Stimulated activated naive CD8-positive, alpha-beta T cell treated with anti-CD3 and anti-CD28 coated beads, Interleukin-15, amount 100 ng/mL, for 72 hours (primary cell): ENCODE data around the gene CLDND1.

Experiments used
- ATAC-seq: fragments of 150-1000 bp; cut with Tn5 transposase; 2 replicates; pipeline ENCODE4 v1.10.0; 2021; ENCODE audit warnings: mild to moderate bottlenecking, moderate library complexity
- DNase-seq, 2 donors: peaks; one replicate each; pipeline ENCODE4 v3.0.0; 2021 to 2022
- H3K27ac Mint-ChIP-seq, 2 donors: one replicate each; pipeline ENCODE4 v1.8.0; 2022; ENCODE audit warnings: mild to moderate bottlenecking in 2 of 2, mixed read lengths in 2 of 2, moderate library complexity in 2 of 2
- H3K27me3 Mint-ChIP-seq: one replicate; pipeline ENCODE4 v1.8.0; 2022; ENCODE audit warnings: mixed read lengths
- H3K4me1 Mint-ChIP-seq: one replicate; pipeline ENCODE4 v1.8.0; 2022; ENCODE audit warnings: mild to moderate bottlenecking, mixed read lengths
- H3K4me3 Mint-ChIP-seq, 2 donors: one replicate each; pipeline ENCODE4 v1.8.0; 2022; ENCODE audit warnings: mild to moderate bottlenecking in 2 of 2, mixed read lengths in 2 of 2, moderate library complexity in 1 of 2
- H3K9me3 Mint-ChIP-seq, 2 donors: one replicate each; pipeline ENCODE4 v1.8.0; 2022; ENCODE audit warnings: mixed read lengths in 2 of 2

The CLDND1 gene

DNA sequence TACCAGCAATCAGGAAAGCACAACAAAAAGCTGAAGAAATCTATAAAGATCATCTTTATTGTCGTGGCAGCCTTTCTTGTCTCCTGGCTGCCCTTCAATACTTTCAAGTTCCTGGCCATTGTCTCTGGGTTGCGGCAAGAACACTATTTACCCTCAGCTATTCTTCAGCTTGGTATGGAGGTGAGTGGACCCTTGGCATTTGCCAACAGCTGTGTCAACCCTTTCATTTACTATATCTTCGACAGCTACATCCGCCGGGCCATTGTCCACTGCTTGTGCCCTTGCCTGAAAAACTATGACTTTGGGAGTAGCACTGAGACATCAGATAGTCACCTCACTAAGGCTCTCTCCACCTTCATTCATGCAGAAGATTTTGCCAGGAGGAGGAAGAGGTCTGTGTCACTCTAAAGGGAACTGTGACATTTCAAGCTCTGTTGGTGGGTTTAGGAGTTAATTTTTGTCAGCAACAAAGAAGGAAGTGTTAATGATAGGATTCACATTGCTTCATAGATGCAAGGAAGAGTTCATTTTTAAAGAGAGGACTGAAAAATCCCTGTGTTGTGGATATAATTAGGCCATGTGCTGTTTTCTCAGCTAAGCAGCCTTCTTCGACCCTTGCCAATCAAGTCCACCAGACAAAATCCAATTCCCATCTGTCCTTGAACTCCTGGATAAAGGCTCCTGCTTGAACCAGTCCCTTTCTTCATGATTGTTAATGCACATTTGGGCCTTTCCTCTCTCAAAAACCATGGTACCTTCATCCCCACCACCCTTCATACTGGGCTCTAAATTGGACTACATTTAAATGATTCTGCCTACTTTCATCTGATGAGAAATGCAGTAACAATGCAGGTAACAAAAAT is 10.2 kb upstream of the CLDND1 start:
- Mint-ChIP-seq H3K27me3 (no peaks in the 10 kb centered on the region), H3K4me1 (peaks cover 55% of the 10 kb centered on the region), H3K9me3 (no peaks in the 10 kb centered on the region), H3K4me3 (peak overlapping the region; percentile 27 to 53), H3K27ac (peak overlapping the region in 1 of 2 donors; percentile 30)
- DNase-seq = no peak
- ATAC-seq = no peak

DNA sequence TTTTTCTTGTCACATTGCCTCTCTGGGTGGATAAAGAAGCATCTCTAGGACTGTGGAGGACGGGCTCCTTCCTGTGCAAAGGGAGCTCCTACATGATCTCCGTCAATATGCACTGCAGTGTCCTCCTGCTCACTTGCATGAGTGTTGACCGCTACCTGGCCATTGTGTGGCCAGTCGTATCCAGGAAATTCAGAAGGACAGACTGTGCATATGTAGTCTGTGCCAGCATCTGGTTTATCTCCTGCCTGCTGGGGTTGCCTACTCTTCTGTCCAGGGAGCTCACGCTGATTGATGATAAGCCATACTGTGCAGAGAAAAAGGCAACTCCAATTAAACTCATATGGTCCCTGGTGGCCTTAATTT is 9.6 kb upstream of the CLDND1 start:
- H3K27ac Mint-ChIP-seq = peak overlapping the region in 1 of 2 donors; percentile 30
- H3K4me1 Mint-ChIP-seq = peaks cover 54% of the 10 kb centered on the region
- DNase-seq = no peak
- peak overlapping the region in 1 of 2 donors; percentile 53 for H3K4me3 Mint-ChIP-seq
- no peak for ATAC-seq
- H3K9me3 Mint-ChIP-seq = no peaks in the 10 kb centered on the region
- no peaks in the 10 kb centered on the region for H3K27me3 Mint-ChIP-seq

DNA sequence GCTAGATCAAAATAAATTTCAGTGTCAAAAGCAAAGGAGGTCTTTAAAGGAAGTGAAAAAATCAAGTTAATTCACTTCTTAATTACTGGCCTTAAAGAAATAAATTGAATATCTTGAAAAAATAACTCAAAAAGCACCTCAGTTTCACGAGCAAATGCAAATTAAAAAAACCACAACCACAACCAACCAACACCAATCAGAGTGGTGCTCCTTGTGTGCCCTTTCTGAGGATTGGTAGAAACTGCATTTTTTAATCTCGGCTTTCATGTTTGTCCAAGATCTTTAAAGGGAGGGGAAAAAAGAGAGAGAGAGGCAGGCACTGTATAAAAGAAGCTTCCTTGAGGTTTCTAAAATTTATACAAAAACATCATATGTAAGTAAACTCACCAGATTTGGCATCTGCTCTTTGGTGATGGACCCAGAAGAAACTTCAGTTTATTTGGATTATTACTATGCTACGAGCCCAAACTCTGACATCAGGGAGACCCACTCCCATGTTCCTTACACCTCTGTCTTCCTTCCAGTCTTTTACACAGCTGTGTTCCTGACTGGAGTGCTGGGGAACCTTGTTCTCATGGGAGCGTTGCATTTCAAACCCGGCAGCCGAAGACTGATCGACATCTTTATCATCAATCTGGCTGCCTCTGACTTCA is 9.0 kb upstream of the CLDND1 start, which contains the start of gene GPR15:
Gene GPR15 (plus strand): TSS at position 357 of the 653 bp plus-strand sequence. CDS start 56 bp downstream, at position 413.
- Mint-ChIP-seq H3K27me3 (no peaks in the 10 kb centered on the region), H3K27ac (peak within 1 kb of the TSS in 1 of 2 donors; percentile 30), H3K4me3 (peak within 1 kb of the TSS; percentile 53 to 55), H3K4me1 (peaks cover 48% of the 10 kb centered on the region), H3K9me3 (no peaks in the 10 kb centered on the region)
- DNase-seq = no peak
- ATAC-seq = no peak

DNA sequence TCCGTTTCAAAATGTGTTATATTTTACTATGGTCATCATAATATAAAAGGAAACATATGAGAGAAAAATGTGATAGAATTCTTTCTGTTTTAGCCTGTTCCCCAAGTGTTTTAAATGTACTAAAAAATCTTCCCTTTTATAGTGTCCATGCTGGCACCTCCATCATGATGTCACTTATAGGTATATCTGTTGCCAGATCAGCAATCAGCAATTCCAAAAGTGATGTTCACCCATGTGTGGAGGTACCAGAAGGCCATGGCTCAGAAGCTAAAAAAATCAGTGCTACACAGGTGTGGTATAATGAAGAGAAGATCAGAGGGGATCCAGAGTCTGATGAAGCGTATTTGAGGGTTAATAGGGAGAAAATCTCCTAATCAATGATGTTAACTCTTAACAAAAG is 8.0 kb upstream of the CLDND1 start:
- peaks cover 47% of the 10 kb centered on the region for H3K4me1 Mint-ChIP-seq
- peak overlapping the region; percentile 1 to 55 for H3K4me3 Mint-ChIP-seq

DNA sequence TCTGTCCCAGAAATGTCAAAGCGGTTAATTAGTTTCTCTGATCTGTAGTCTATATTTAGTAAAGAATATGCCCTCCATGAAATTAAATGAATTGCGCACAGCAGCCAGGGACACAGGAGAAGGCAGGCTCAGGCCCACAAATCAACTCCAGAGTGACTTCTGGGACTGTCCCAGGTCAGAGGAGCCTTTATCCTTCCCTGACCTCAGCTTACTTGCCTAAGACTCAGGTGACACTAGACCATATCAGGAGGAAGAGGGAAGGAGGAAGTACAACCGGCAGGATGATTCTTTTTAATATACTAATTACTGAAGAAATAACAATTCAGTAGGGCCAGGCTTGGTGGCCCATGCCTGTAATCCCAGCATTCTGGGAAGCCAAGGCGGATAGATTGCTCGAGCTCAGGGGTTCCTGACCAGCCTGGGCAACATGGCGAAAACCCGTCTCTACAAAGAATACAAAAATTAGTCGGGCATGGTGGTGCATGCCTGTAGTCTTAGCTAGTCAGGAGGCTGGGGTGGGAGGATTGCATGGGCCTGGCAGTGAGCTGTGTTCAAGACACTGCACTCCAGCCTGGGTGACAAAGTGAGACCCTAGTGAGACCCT is 7.3 kb upstream of the CLDND1 start:
- Mint-ChIP-seq H3K4me1 (peaks cover 54% of the 10 kb centered on the region), H3K4me3 (peak overlapping the region in 1 of 2 donors; percentile 56), H3K9me3 (no peaks in the 10 kb centered on the region), H3K27ac (peak overlapping the region in 1 of 2 donors; percentile 31), H3K27me3 (no peaks in the 10 kb centered on the region)
- no peak for ATAC-seq
- no peak for DNase-seq

More for the DNA sequence above, 8.0 kb upstream of the CLDND1 start:
- DNase-seq = no peak
- Mint-ChIP-seq H3K27ac (no peak overlapping the region), H3K9me3 (no peaks in the 10 kb centered on the region), H3K27me3 (no peaks in the 10 kb centered on the region)
- no peak for ATAC-seq

DNA sequence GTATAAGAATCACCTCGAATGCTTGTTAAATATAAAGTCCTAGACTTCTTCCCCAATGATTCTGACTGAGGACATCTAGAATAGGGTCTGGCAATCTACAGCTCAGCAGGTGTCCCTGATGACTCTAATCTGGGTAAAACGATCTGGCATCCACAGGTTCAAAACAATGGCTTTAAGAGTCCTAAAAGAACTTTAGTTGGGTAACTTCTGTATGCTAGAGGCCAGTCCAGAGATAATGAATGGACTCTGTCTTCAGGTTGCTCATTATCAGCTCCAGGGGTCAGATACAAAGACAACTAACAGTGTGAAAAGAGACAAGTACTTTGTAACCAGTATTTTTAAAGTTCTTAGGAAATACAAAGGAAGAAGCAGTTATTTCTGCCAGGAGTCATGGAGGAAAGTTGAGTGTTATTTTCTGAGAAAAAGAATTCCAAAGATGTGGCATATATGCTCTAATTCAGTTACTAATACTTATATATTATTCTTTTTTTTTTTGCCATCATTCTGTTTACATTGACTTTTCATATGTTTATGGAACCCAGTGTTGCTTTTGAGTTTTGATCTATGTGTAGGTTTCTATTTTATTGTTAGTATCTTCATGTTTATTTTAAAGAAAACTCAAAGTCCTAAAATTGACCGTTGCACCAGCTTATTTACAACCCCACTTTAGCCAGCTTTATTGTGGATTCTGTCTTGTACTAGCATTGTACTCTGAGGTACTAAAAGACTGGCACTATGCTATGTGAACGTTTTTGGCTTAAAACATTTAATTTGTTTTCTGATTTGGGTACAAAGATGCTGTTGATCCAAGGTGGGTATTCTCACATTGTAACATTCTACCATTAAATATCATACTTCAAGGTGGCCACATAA is 6.0 kb upstream of the CLDND1 start:
- Mint-ChIP-seq H3K27ac (no peak overlapping the region), H3K27me3 (no peaks in the 10 kb centered on the region), H3K4me1 (peaks cover 66% of the 10 kb centered on the region), H3K4me3 (peak overlapping the region in 1 of 2 donors; percentile 6), H3K9me3 (no peaks in the 10 kb centered on the region)
- DNase-seq (no peak), ATAC-seq (no peak)

DNA sequence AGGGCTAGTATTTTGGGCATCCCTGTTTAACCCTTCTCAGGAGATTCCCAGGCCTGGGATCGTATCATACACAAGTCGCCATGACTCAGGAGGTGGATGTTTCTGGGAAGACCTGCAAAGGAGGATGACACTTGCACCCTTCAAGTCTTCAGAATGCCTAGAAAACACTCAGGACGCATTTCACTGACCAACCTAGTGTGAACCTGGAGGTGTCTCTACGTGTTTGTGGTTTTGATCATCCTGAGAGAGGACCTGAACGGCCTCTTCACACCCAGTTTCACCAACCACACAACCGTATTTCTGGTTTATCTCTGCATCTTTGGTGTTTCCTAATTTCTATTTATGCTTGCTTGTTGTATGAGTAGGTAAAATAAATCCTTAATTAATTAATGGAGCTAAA is 2.8 kb upstream of the CLDND1 start:
- Mint-ChIP-seq H3K27ac (no peak overlapping the region), H3K4me1 (peaks cover 52% of the 10 kb centered on the region), H3K9me3 (no peaks in the 10 kb centered on the region), H3K27me3 (no peaks in the 10 kb centered on the region), H3K4me3 (peak overlapping the region; percentile 39 to 45)
- ATAC-seq = no peak
- peak in 1 of 2 donors; percentile 22 for DNase-seq

DNA sequence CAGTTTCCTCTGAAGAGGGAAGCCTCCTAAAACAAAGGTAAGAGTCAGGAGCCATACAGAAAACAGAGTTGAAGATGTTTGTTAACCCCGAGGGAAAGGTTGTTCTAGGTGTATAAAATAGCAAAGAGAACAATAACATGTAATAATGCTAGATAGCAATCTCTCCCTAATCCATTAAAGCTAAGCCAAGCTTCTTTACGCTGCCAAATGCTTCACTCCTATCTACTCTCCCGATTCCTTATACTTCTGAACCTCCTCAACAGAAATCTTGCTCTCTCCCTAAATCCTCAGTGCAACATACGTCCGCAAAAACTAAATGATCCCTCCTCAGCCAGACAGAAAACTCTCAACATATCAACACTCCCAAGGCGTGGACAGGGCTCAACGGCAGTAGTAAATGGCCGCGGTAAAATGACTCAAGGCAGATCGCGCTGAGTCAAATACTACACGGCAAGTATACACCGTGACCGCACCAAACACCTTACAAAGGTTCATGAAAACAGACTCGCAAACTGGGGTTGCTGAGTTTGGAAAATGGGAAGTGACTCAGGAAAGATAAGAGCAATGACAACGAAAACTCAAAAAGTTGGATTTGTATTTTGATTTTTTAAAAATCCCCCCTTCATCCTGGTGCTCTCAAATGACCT is 682 bp downstream of the CLDND1 start:
- peak overlapping the region; percentile 82 to 92 for H3K4me3 Mint-ChIP-seq
- peaks cover 70% of the 10 kb centered on the region for H3K4me1 Mint-ChIP-seq
- DNase-seq (peak; percentile 56 to 69), ATAC-seq (peak; percentile 77)
- peak overlapping the region; percentile 91 to 94 for H3K27ac Mint-ChIP-seq
- no peaks in the 10 kb centered on the region for H3K9me3 Mint-ChIP-seq
- no peaks in the 10 kb centered on the region for H3K27me3 Mint-ChIP-seq

DNA sequence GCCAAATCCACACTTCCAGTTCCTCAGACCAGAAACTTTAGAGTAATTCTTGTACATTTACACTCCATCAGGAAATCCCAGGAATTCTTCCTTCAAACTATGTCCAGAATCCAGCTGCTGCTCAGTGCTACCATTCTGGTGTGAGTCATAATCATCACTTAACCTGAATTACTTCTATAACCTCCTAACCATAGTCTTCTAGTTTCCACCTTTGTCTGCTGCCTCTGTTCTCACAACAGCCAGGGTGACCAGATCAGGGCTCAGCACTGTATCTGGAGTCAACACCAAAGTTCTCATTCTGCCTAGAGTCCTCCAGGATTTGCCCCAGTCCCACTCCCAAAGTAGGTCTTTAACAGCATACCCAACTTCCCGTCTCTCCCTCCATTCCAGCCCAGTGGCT is 3.4 kb downstream of the CLDND1 start:
- H3K4me1 Mint-ChIP-seq = peaks cover 69% of the 10 kb centered on the region
- H3K9me3 Mint-ChIP-seq = no peaks in the 10 kb centered on the region
- H3K27ac Mint-ChIP-seq = peak overlapping the region; percentile 23 to 28
- ATAC-seq (no peak), DNase-seq (peak in 1 of 2 donors; percentile 19)
- peak overlapping the region; percentile 82 to 92 for H3K4me3 Mint-ChIP-seq
- no peaks in the 10 kb centered on the region for H3K27me3 Mint-ChIP-seq

DNA sequence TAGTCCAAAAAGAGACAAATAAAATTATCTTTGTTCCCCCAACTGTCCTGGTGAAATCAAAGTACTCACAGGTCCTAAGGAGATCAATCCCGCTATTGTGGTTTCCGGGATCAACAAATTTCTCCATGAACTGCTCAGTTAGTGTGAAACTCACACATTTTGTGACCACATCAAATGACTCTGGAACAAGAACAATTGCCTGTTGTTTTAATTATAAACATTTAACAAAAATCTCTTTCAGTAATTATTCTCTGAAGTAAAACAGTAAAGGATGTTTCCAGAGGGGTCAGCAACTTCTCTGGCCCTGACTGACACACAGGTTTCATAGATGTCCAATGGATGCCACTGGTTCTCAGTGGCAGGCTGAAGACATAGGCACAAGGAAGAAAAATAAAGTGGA is 3.9 kb downstream of the CLDND1 start:
- Mint-ChIP-seq H3K4me3 (peak overlapping the region; percentile 82 to 92), H3K4me1 (peaks cover 68% of the 10 kb centered on the region), H3K27me3 (no peaks in the 10 kb centered on the region), H3K9me3 (no peaks in the 10 kb centered on the region), H3K27ac (no peak overlapping the region)
- DNase-seq (no peak), ATAC-seq (no peak)

DNA sequence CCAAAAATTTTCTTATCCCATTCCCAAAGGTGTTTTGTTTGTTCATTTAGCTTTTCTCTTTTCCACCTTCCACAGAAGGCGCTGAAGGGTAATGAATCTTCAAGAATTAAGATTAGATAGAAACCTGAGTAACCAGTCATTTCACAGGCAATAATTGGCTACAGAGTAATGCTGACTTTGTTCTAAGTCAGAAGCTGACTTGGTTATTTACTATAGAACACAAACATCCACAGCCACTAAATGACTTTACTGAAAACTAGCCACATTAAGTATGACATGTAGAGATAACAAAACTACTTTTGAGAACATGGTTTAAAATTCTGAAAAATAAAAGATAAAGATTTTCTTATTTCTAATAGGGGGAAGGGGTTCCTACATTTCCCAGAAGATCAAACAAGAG is 7.8 kb downstream of the CLDND1 start:
- Mint-ChIP-seq H3K4me1 (peaks cover 53% of the 10 kb centered on the region), H3K9me3 (no peaks in the 10 kb centered on the region), H3K27ac (no peak overlapping the region), H3K4me3 (no peak overlapping the region), H3K27me3 (no peaks in the 10 kb centered on the region)
- DNase-seq (no peak), ATAC-seq (no peak)

DNA sequence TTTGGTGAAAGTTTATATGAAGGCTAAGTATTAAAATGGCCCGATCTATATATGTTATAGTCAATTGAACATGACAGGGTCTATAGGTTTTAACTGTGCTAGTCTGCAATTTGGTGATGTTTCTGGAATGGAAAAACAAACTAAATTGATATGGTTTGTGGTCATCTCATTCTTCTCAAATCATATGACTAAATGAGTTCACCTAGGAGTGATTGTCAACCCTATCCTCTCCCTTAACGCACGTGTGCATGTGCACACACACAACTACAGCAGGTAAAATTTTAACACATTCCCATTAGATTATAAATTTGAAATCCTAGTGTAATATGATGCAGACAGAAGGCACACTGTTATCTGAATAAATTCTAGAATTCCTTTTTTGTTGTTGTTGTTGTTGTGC is 9.0 kb downstream of the CLDND1 start:
- H3K4me1 Mint-ChIP-seq = peaks cover 42% of the 10 kb centered on the region
- DNase-seq = no peak
- no peaks in the 10 kb centered on the region for H3K9me3 Mint-ChIP-seq
- ATAC-seq = peak; percentile 53
- no peaks in the 10 kb centered on the region for H3K27me3 Mint-ChIP-seq
- no peak overlapping the region for H3K4me3 Mint-ChIP-seq
- H3K27ac Mint-ChIP-seq = no peak overlapping the region

DNA sequence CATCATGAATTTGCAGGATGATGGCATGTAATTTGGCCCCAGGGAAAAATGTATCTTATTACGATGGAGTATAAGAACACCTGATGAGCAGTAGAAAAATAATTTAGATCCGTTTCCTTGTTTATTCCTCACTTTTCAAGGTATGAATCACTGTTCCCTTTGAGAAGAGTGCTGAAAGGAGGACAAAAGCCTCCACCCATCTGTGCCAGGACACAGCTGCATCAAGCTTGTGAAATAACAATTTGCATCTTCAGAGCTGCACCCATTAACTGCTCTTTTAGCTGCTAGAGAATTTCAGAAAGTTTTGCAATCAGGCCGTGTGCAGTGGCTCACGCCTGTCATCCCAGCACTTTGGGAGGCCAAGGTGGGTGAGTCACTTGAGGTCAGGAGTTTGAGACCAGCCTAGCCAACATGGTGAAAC is 9.6 kb downstream of the CLDND1 start:
- H3K27ac Mint-ChIP-seq = no peak overlapping the region
- peak; percentile 63 for ATAC-seq

DNA sequence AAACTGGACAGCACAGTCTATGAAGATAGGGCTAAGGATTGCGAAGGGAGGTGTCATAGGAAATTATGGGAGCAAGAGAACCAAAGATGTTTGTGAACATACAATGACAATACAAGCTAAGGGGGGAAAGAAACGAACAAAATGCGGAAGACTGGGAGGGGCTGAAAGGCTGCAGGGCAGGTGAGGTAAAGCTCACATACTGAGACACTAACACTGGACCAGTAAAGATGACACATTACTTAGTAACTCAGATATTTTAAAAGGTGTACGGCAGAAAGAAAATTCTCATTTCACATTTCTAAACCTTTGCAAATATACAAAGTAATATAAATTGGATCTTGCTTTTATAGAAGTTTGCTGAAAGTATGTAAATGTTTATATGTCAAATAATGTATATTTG is 10.1 kb downstream of the CLDND1 start:
- H3K4me1 Mint-ChIP-seq = peaks cover 38% of the 10 kb centered on the region
- H3K27me3 Mint-ChIP-seq = no peaks in the 10 kb centered on the region
- DNase-seq = no peak
- no peak overlapping the region for H3K27ac Mint-ChIP-seq
- H3K9me3 Mint-ChIP-seq = no peaks in the 10 kb centered on the region
- ATAC-seq = no peak
- no peak overlapping the region for H3K4me3 Mint-ChIP-seq

More for the DNA sequence above, 9.6 kb downstream of the CLDND1 start:
- H3K9me3 Mint-ChIP-seq = no peaks in the 10 kb centered on the region
- no peaks in the 10 kb centered on the region for H3K27me3 Mint-ChIP-seq
- H3K4me3 Mint-ChIP-seq = no peak overlapping the region
- DNase-seq = peak in 1 of 2 donors; percentile 34
- peaks cover 41% of the 10 kb centered on the region for H3K4me1 Mint-ChIP-seq
